GM18873 (cell line): ENCODE data around the gene COG7.
"Not testable (repeated sequence)": the region's sequence is repeated elsewhere in the genome, so short reads cannot be mapped to it uniquely, and the experiment has no call there.

Source experiments
- ATAC-seq: cut with Tn5 transposase; IDR thresholded peaks from one replicate; pipeline ENCODE4 v1.9.1; 2021; ENCODE audit warnings: mild to moderate bottlenecking, moderate library complexity, moderate number of reproducible peaks; ENCODE audit not compliant: unreplicated experiment, low FRiP score

COG7 gene

GRCh38 chr16:23389936-23390335 is 63.1 kb downstream of the COG7 start:
- not testable (repeated sequence) for ATAC-seq

GRCh38 chr16:23389201-23389600 is 63.8 kb downstream of the COG7 start:
- ATAC-seq, result no peak

GRCh38 chr16:23388786-23389185 is 64.2 kb downstream of the COG7 start:
- no peak for ATAC-seq

- no peak for ATAC-seq
These were observed 65.3 kb downstream of the COG7 start for GRCh38 chr16:23387666-23388065.

GRCh38 chr16:23385441-23385840 is 67.5 kb downstream of the COG7 start:
- ATAC-seq, result no peak

GRCh38 chr16:23384878-23385277 is 68.1 kb downstream of the COG7 start:
- ATAC-seq, result no peak

- no peak for ATAC-seq
These were observed 69.1 kb downstream of the COG7 start for GRCh38 chr16:23383881-23384280.

GRCh38 chr16:23382279-23382678 is 70.7 kb downstream of the COG7 start:
- no peak for ATAC-seq

- not testable (repeated sequence) for ATAC-seq
These were observed 71.3 kb downstream of the COG7 start for GRCh38 chr16:23381702-23382101.

- ATAC-seq, result no peak
These were observed 72.5 kb downstream of the COG7 start for GRCh38 chr16:23380501-23380951.

GRCh38 chr16:23379707-23380106 is 73.3 kb downstream of the COG7 start:
- no peak for ATAC-seq

GRCh38 chr16:23378921-23379320 is 74.1 kb downstream of the COG7 start:
- ATAC-seq, result no peak

- ATAC-seq, result no peak
These were observed 74.7 kb downstream of the COG7 start for GRCh38 chr16:23378256-23378655.

- ATAC-seq, result no peak
These were observed 75.7 kb downstream of the COG7 start for GRCh38 chr16:23377071-23377931.

GRCh38 chr16:23375643-23376042 is 77.3 kb downstream of the COG7 start:
- ATAC-seq, result no peak

GRCh38 chr16:23374721-23375510 is 78.1 kb downstream of the COG7 start:
- ATAC-seq, result no peak

- ATAC-seq, result no peak
These were observed 79.4 kb downstream of the COG7 start for GRCh38 chr16:23373436-23374219.

GRCh38 chr16:23371368-23371767 is 81.6 kb downstream of the COG7 start:
- ATAC-seq, result no peak

- no peak for ATAC-seq
These were observed 83.6 kb downstream of the COG7 start for GRCh38 chr16:23369416-23369815.

- no peak for ATAC-seq
These were observed 84.5 kb downstream of the COG7 start for GRCh38 chr16:23368469-23368868.

- no peak for ATAC-seq
These were observed 85.0 kb downstream of the COG7 start for GRCh38 chr16:23367988-23368387.
